Activated CD4-positive, alpha-beta T cell treated with anti-CD3 and anti-CD28 coated beads for 24 hours (primary cell): Measurements from ENCODE around the gene ZNF775.

ENCODE experiments used
- DNase-seq, 2 donors: peaks; one replicate each; pipeline ENCODE4 v3.0.0-alpha.2; 2020; ENCODE audit warnings: low read depth in 2 of 2

The ZNF775 gene

GRCh38 chr7:150441524-150441923 lies 62.4 kb downstream of the ZNF775 start:
- no peak for DNase-seq

GRCh38 chr7:150442811-150443210 lies 63.7 kb downstream of the ZNF775 start:
- DNase-seq, result no peak

- no peak for DNase-seq
Measured at GRCh38 chr7:150443793-150444540, 64.8 kb downstream of the ZNF775 start.

GRCh38 chr7:150444674-150445365 lies 65.7 kb downstream of the ZNF775 start:
- no peak for DNase-seq

- no peak for DNase-seq
Measured at GRCh38 chr7:150446288-150446938, 67.3 kb downstream of the ZNF775 start.
